Stimulated activated CD8-positive, alpha-beta memory T cell treated with anti-CD3 and anti-CD28 coated beads, Interleukin-4, amount 100 ng/mL, for 48 hours (primary cell): ENCODE measurements around the gene BBS7.

ENCODE experiments used
- DNase-seq: peaks from one replicate; pipeline ENCODE4 v3.0.0-alpha.2; 2020

BBS7 gene

GRCh38 chr4:121789960-121790829 is 80.1 kb downstream of the BBS7 start:
- DNase-seq, result no peak

GRCh38 chr4:121789455-121789854 is 80.8 kb downstream of the BBS7 start:
- DNase-seq, result no peak

GRCh38 chr4:121788896-121789295 is 81.4 kb downstream of the BBS7 start:
- no peak for DNase-seq

- no peak for DNase-seq
Observed at GRCh38 chr4:121786221-121786620, 84.1 kb downstream of the BBS7 start.

- no peak for DNase-seq
Observed at GRCh38 chr4:121785479-121785878, 84.8 kb downstream of the BBS7 start.

- no peak for DNase-seq
Observed at GRCh38 chr4:121784975-121785374, 85.3 kb downstream of the BBS7 start.

- DNase-seq, result no peak
Observed at GRCh38 chr4:121784401-121784800, 85.9 kb downstream of the BBS7 start.

- no peak for DNase-seq
Observed at GRCh38 chr4:121783210-121783609, 87.1 kb downstream of the BBS7 start.

GRCh38 chr4:121778991-121779628 is 91.2 kb downstream of the BBS7 start:
- DNase-seq, result no peak

- no peak for DNase-seq
Observed at GRCh38 chr4:121777625-121778024, 92.6 kb downstream of the BBS7 start.

- no peak for DNase-seq
Observed at GRCh38 chr4:121776610-121777401, 93.5 kb downstream of the BBS7 start.
